HEK293 (cell line): ENCODE results near the gene TNFRSF8.

Experiments
- CTCF ChIA-PET: fragments of 350-600 bp; formaldehyde crosslinking; extraction: SDS; loops from one replicate; lab custom pipeline; 2021; ENCODE audit warnings: antibody characterized with exemption; lab: Yijun Ruan, JAX
- POLR2A ChIA-PET: fragments of 300-600 bp; formaldehyde crosslinking; extraction: SDS; loops from one replicate; lab custom pipeline; 2020; ENCODE audit warnings: antibody characterized with exemption, inconsistent platforms; lab: Yijun Ruan, JAX
- H3K27ac ChIP-seq: fragments of 200-500 bp; sonication (Bioruptor generic); 2 replicates; pipeline ENCODE4 v1.5.1; 2014; ENCODE audit warnings: low read depth, low read length, control low read depth, inconsistent platforms; ENCODE audit errors: extremely low read depth
- H3K36me3 ChIP-seq, 2 experiments: fragments of 200-500 bp in 1 of 2; sonication (Bioruptor generic) in 1 of 2; 1 replicate in 1 of 2; 2 replicates in 1 of 2; pipeline ENCODE4 v1.5.1; 2014 to 2017; ENCODE audit warnings: inconsistent platforms in 2 of 2, low read length in 2 of 2; ENCODE audit not compliant: control insufficient read depth in 2 of 2, insufficient read depth in 1 of 2
- H3K4me1 ChIP-seq: fragments of 200-500 bp; sonication (Bioruptor generic); 2 replicates; pipeline ENCODE4 v1.5.1; 2014; ENCODE audit warnings: mild to moderate bottlenecking, low read length, inconsistent platforms; ENCODE audit not compliant: control insufficient read depth, insufficient read depth
- H3K4me3 ChIP-seq: 2 replicates; pipeline ENCODE4 v1.5.1; 2011; ENCODE audit warnings: low read depth, mild to moderate bottlenecking, control low read depth, low read length, moderate library complexity
- H3K9me3 ChIP-seq: fragments of 200-500 bp; sonication (Bioruptor generic); 2 replicates; pipeline ENCODE4 v1.5.1; 2014; ENCODE audit warnings: low read depth, low read length, inconsistent platforms; ENCODE audit not compliant: control insufficient read depth, insufficient read depth
- BCL11A ChIP-seq: fragments of 450-650 bp; formaldehyde crosslinking; IDR thresholded peaks from 2 replicates; pipeline ENCODE4 v1.5.1; 2016; ENCODE audit warnings: low read depth, missing biosample characterization, missing genetic modification characterization
- EGR2 ChIP-seq: fragments of 450-650 bp; formaldehyde crosslinking; IDR thresholded peaks from 2 replicates; pipeline ENCODE4 v1.5.1; 2016; ENCODE audit warnings: low read depth, missing biosample characterization, missing genetic modification characterization
- FEZF1 ChIP-seq: fragments of 450-650 bp; formaldehyde crosslinking; IDR thresholded peaks from 2 replicates; pipeline ENCODE4 v1.5.1; 2016; ENCODE audit warnings: missing biosample characterization, missing genetic modification characterization
- INSM2 ChIP-seq: fragments of 450-650 bp; formaldehyde crosslinking; IDR thresholded peaks from 2 replicates; pipeline ENCODE4 v1.5.1; 2016; ENCODE audit warnings: missing biosample characterization, missing genetic modification characterization
- KLF10 ChIP-seq: fragments of 450-650 bp; IDR thresholded peaks from 2 replicates; pipeline ENCODE4 v1.5.1; 2018; ENCODE audit warnings: missing biosample characterization, mild to moderate bottlenecking, missing genetic modification characterization
- OSR2 ChIP-seq: fragments of 450-650 bp; formaldehyde crosslinking; IDR thresholded peaks from 2 replicates; pipeline ENCODE4 v1.5.1; 2016; ENCODE audit warnings: missing biosample characterization, missing genetic modification characterization
- REPIN1 ChIP-seq: fragments of 450-650 bp; formaldehyde crosslinking; IDR thresholded peaks from 2 replicates; pipeline ENCODE4 v1.5.1; 2017; ENCODE audit warnings: missing biosample characterization, missing genetic modification characterization, low read depth
- SCRT2 ChIP-seq: fragments of 450-650 bp; formaldehyde crosslinking; IDR thresholded peaks from 2 replicates; pipeline ENCODE4 v1.5.1; 2016; ENCODE audit warnings: missing biosample characterization, missing genetic modification characterization
- ZBTB17 ChIP-seq: fragments of 450-650 bp; formaldehyde crosslinking; IDR thresholded peaks from 2 replicates; pipeline ENCODE4 v1.5.1; 2016; ENCODE audit warnings: missing biosample characterization, missing genetic modification characterization
- ZFHX2 ChIP-seq: fragments of 450-650 bp; formaldehyde crosslinking; conservative IDR thresholded peaks from 2 replicates; pipeline ENCODE4 v1.5.1; 2016; ENCODE audit warnings: missing biosample characterization, missing genetic modification characterization
- ZIC2 ChIP-seq: fragments of 450-650 bp; formaldehyde crosslinking; IDR thresholded peaks from 2 replicates; pipeline ENCODE4 v1.5.1; 2016; ENCODE audit warnings: missing biosample characterization, missing genetic modification characterization
- ZNF140 ChIP-seq: fragments of 450-650 bp; formaldehyde crosslinking; IDR thresholded peaks from 2 replicates; pipeline ENCODE4 v1.5.1; 2016; ENCODE audit warnings: missing biosample characterization, missing genetic modification characterization
- ZNF16 ChIP-seq: fragments of 450-650 bp; formaldehyde crosslinking; IDR thresholded peaks from 2 replicates; pipeline ENCODE4 v1.5.1; 2016; ENCODE audit warnings: low read depth, missing biosample characterization, missing genetic modification characterization
- ZNF175 ChIP-seq: fragments of 450-650 bp; formaldehyde crosslinking; IDR thresholded peaks from 2 replicates; pipeline ENCODE4 v1.5.1; 2016; ENCODE audit warnings: missing biosample characterization, missing genetic modification characterization
- ZNF221 ChIP-seq: fragments of 450-650 bp; formaldehyde crosslinking; IDR thresholded peaks from 2 replicates; pipeline ENCODE4 v1.5.1; 2017; ENCODE audit warnings: missing biosample characterization, missing genetic modification characterization, borderline replicate concordance
- ZNF354C ChIP-seq: fragments of 450-650 bp; formaldehyde crosslinking; IDR thresholded peaks from 2 replicates; pipeline ENCODE4 v1.5.1; 2016; ENCODE audit warnings: missing biosample characterization, missing genetic modification characterization, low read depth, borderline replicate concordance
- ZNF394 ChIP-seq: fragments of 450-650 bp; formaldehyde crosslinking; IDR thresholded peaks from 2 replicates; pipeline ENCODE4 v1.5.1; 2016; ENCODE audit warnings: missing biosample characterization, missing genetic modification characterization, mild to moderate bottlenecking, moderate library complexity, borderline replicate concordance
- ZNF404 ChIP-seq: fragments of 450-650 bp; formaldehyde crosslinking; IDR thresholded peaks from 2 replicates; pipeline ENCODE4 v1.5.1; 2017; ENCODE audit warnings: missing biosample characterization, missing genetic modification characterization
- ZNF629 ChIP-seq: fragments of 450-650 bp; formaldehyde crosslinking; IDR thresholded peaks from 2 replicates; pipeline ENCODE4 v1.5.1; 2017; ENCODE audit warnings: missing biosample characterization, missing genetic modification characterization
- ZNF701 ChIP-seq: fragments of 450-650 bp; formaldehyde crosslinking; IDR thresholded peaks from 2 replicates; pipeline ENCODE4 v1.5.1; 2016; ENCODE audit warnings: missing biosample characterization, missing genetic modification characterization
- ZNF792 ChIP-seq: fragments of 450-650 bp; formaldehyde crosslinking; IDR thresholded peaks from 2 replicates; pipeline ENCODE4 v1.5.1; 2016; ENCODE audit warnings: missing biosample characterization, missing genetic modification characterization
- ZNF830 ChIP-seq: fragments of 450-650 bp; IDR thresholded peaks from 2 replicates; pipeline ENCODE4 v1.5.0; 2018; ENCODE audit warnings: missing biosample characterization, missing genetic modification characterization, low read depth, mild to moderate bottlenecking, moderate library complexity

TNFRSF8 gene

GRCh38 chr1:12114340-12114683 is 51.2 kb downstream of the TNFRSF8 start:
- POLR2A ChIA-PET = no interaction called here
- no peaks in the 10 kb centered on the region for H3K36me3 ChIP-seq
- no peaks in the 10 kb centered on the region for H3K4me1 ChIP-seq
- H3K27ac ChIP-seq = no peak overlapping the region
- H3K9me3 ChIP-seq = no peaks in the 10 kb centered on the region
- CTCF ChIA-PET = interaction anchor here (0.7 kb wide), 1 partner anchor 135 kb away, joined by 3 read pairs; no protein-coding TSS in a partner anchor
- H3K4me3 ChIP-seq = no peak overlapping the region
- TF ChIP-seq FEZF1 (no peak), ZIC2 (0 out of 2 replicates have a peak, but pooled peaks have one; percentile 20)

DNA sequence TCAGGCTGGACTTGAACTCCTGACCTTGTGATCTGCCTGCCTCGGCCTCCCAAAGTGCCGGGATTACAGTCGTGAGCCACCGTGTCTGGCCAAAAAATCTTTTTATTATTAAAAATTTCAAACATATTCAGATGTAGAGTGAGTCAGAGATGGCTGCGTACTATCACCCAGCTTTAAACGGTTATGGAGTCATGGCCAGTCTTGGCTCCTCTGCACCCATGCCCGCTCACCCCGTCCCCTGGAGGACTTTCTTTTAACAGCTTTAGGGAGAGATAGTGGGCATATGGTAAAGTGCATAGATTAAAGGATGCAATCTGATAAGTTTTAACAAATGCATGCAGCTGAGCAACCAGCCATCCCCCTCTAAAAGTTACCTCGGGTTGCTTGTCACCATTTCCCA is 51.8 kb downstream of the TNFRSF8 start:
- Histone ChIP-seq H3K36me3 (no peaks in the 10 kb centered on the region), H3K4me1 (no peaks in the 10 kb centered on the region), H3K9me3 (no peaks in the 10 kb centered on the region), H3K4me3 (no peak overlapping the region), H3K27ac (no peak overlapping the region)
- ChIA-PET POLR2A (no interaction called here), CTCF (interaction anchor here (0.7 kb wide), 1 partner anchor 9 kb away, joined by 3 read pairs; no protein-coding TSS in a partner anchor)
- TF ChIP-seq ZBTB17 (tag by site-specific recombination) = no peak
- TF ChIP-seq ZNF354C (tag by site-specific recombination) = no peak

DNA sequence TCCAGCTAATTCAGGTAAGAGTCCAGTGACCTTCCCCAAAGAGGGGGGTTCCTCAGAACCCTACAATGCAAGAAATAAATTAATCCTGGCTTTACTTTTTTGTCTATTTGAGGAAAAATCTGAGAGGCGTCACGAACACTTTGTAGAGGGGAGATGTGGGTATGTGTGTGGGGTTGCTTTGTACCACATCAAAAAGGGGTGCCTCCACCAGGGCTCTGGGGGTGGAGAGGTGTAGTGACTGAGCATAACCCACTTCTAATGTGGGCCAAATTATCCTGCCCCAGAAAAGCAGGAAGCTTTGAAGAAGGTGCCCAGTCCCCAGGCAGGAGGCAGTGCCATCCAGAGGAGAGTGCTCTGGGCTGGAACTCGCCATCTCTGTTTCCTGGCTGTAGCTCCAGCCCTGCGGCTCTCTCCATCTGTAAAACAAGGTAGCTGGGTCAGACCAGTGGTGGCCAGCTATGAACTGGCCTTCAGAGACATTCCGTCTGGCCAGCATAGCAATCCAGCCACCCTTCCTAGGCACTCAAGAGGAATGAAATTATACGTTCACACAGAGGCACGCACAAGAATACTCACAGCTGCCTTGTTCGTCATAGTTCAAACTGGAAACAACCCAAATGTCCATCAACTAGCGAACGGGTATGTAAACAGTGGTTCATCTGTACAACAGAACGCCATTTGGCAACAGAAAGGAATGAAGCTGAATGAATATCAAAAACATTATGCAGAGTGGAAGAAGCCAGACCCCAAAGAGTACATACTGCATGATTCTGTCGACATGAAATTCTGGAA is 58.3 kb downstream of the TNFRSF8 start:
- TF ChIP-seq ZFHX2 (tag by site-specific recombination) (no peak), ZNF140 (no peak), BCL11A (tag by site-specific recombination) (no peak), ZNF792 (tag by site-specific recombination) (no peak), SCRT2 (no peak), ZNF629 (no peak), ZBTB17 (tag by site-specific recombination) (no peak), OSR2 (tag by site-specific recombination) (no peak), ZNF221 (no peak)
- Histone ChIP-seq H3K4me1 (no peaks in the 10 kb centered on the region), H3K27ac (no peak overlapping the region), H3K36me3 (no peaks in the 10 kb centered on the region), H3K9me3 (no peaks in the 10 kb centered on the region), H3K4me3 (no peak overlapping the region)
- POLR2A ChIA-PET = no interaction called here
- CTCF ChIA-PET = interaction anchor here (0.8 to 11.4 kb wide), 8 partner anchors 24 to 130 kb away, joined by 3 to 300 read pairs (median 4); no protein-coding TSS in a partner anchor

DNA sequence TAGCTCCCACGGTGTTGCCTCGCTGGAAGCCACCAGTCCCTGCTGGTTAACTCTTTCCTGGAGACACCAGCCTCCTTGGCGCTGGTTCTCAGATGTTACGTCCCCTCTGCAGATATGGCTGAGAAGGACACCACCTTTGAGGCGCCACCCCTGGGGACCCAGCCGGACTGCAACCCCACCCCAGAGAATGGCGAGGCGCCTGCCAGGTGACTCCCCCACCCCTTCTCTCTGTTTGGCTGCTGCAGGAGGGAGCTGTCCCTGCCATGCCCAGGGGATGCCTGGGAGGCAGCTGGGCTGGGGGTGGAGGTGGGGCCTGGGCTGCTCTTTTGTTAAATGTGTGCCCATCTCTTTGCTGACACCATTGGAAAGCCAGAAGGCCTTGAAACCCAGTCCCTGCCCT is 60.1 kb downstream of the TNFRSF8 start:
- H3K4me3 ChIP-seq = no peak overlapping the region

More for the DNA sequence above, 60.1 kb downstream of the TNFRSF8 start:
- TF ChIP-seq ZNF830 (tag by site-specific recombination) = no peak
- TF ChIP-seq REPIN1 (tag by site-specific recombination) = no peak
- TF ChIP-seq ZNF701 (tag by site-specific recombination) = no peak
- no peak for TF ChIP-seq ZNF175 (tag by site-specific recombination)
- no peak for TF ChIP-seq ZNF394 (tag by site-specific recombination)
- no peak for TF ChIP-seq ZNF16 (tag by site-specific recombination)
- TF ChIP-seq ZNF404 (tag by site-specific recombination) = no peak
- no peak for TF ChIP-seq KLF10 (tag by site-specific recombination)
- TF ChIP-seq INSM2 (tag by site-specific recombination) = no peak
- TF ChIP-seq EGR2 = no peak
- TF ChIP-seq, all 188 proteins: peak for 0
- no peak overlapping the region for H3K27ac ChIP-seq
- ChIA-PET POLR2A (no interaction called here), CTCF (interaction anchor here (0.8 to 11.4 kb wide), 8 partner anchors 16 to 536 kb away, joined by 3 to 300 read pairs (median 4); no protein-coding TSS in a partner anchor)
- H3K4me1 ChIP-seq = no peaks in the 10 kb centered on the region
- H3K36me3 ChIP-seq = no peaks in the 10 kb centered on the region
- H3K9me3 ChIP-seq = no peaks in the 10 kb centered on the region
